ENCODE results near the gene C6orf136. TPM values are rescaled to one million over a fixed set of nuclear protein-coding genes. Genes with fewer than 3 reads are reported as not detected.

Gene C6orf136
- total and polyA plus RNA-seq, 9 donors, result 5.8 to 16.5 (median 12.4) TPM

- Histone ChIP-seq H3K9me3 (replicated peaks; ENCODE audit: control insufficient read depth, low read depth, low read length) (no peaks in the 10 kb centered on the region), H3K4me3 (ENCODE audit: low read length) (peak overlapping the region; percentile 99), H3K4me1 (ENCODE audit: control insufficient read depth, insufficient read depth, low read length) (peaks cover 66% of the 10 kb centered on the region), H3K27me3 (ENCODE audit: control insufficient read depth, insufficient read depth, low read length) (no peaks in the 10 kb centered on the region), H3K27ac (ENCODE audit: low read length) (peak overlapping the region; percentile 90), H3K36me3 (ENCODE audit: control insufficient read depth, insufficient read depth, low read length) (peaks cover 65% of the 10 kb centered on the region)
- WGBS (ENCODE audit: insufficient coverage), result 52% methylated on average over 3 of the region's 4 CpGs
- DNase-seq, result no peak
Observed at GRCh38 chr6:30681766-30682142, 34.8 kb downstream of the C6orf136 start.

- peaks cover 66% of the 10 kb centered on the region for H3K4me1 ChIP-seq (ENCODE audit: control insufficient read depth, insufficient read depth, low read length)
- peak; percentile 87 for DNase-seq
Observed at GRCh38 chr6:30682143-30683117, 35.5 kb downstream of the C6orf136 start.

GRCh38 chr6:30683183-30683979 is 36.4 kb downstream of the C6orf136 start:
- Histone ChIP-seq H3K36me3 (ENCODE audit: control insufficient read depth, insufficient read depth, low read length) (peaks cover 56% of the 10 kb centered on the region), H3K4me1 (ENCODE audit: control insufficient read depth, insufficient read depth, low read length) (peaks cover 75% of the 10 kb centered on the region), H3K4me3 (ENCODE audit: low read length) (peak overlapping the region; percentile 99), H3K27me3 (ENCODE audit: control insufficient read depth, insufficient read depth, low read length) (no peaks in the 10 kb centered on the region), H3K27ac (ENCODE audit: low read length) (peak overlapping the region; percentile 90), H3K9me3 (replicated peaks; ENCODE audit: control insufficient read depth, low read depth, low read length) (no peaks in the 10 kb centered on the region)
- WGBS (ENCODE audit: insufficient coverage), result 0% methylated on average over 4 of the region's 7 CpGs
- peak; percentile 32 for DNase-seq

More at GRCh38 chr6:30682143-30683117, 35.5 kb downstream of the C6orf136 start:
- 10% methylated on average over 6 of the region's 11 CpGs for WGBS (ENCODE audit: insufficient coverage)
- H3K4me3 ChIP-seq (ENCODE audit: low read length), result peak overlapping the region; percentile 99
- H3K27ac ChIP-seq (ENCODE audit: low read length), result peak overlapping the region; percentile 90
- no peaks in the 10 kb centered on the region for H3K9me3 ChIP-seq (replicated peaks; ENCODE audit: control insufficient read depth, low read depth, low read length)
- H3K36me3 ChIP-seq (ENCODE audit: control insufficient read depth, insufficient read depth, low read length), result peaks cover 58% of the 10 kb centered on the region
- H3K27me3 ChIP-seq (ENCODE audit: control insufficient read depth, insufficient read depth, low read length), result no peaks in the 10 kb centered on the region

- H3K4me3 ChIP-seq (ENCODE audit: low read length), result peak overlapping the region; percentile 99
- H3K36me3 ChIP-seq (ENCODE audit: control insufficient read depth, insufficient read depth, low read length), result peaks cover 54% of the 10 kb centered on the region
- no peaks in the 10 kb centered on the region for H3K27me3 ChIP-seq (ENCODE audit: control insufficient read depth, insufficient read depth, low read length)
- peak; percentile 12 for DNase-seq
- no peaks in the 10 kb centered on the region for H3K9me3 ChIP-seq (replicated peaks; ENCODE audit: control insufficient read depth, low read depth, low read length)
- H3K4me1 ChIP-seq (ENCODE audit: control insufficient read depth, insufficient read depth, low read length), result peaks cover 80% of the 10 kb centered on the region
- peak overlapping the region; percentile 90 for H3K27ac ChIP-seq (ENCODE audit: low read length)
- 13% methylated on average over 1 of the region's 2 CpGs for WGBS (ENCODE audit: insufficient coverage)
Observed at GRCh38 chr6:30683980-30684338, 37.0 kb downstream of the C6orf136 start.

- H3K9me3 ChIP-seq (replicated peaks; ENCODE audit: control insufficient read depth, low read depth, low read length), result no peaks in the 10 kb centered on the region
- no peaks in the 10 kb centered on the region for H3K27me3 ChIP-seq (ENCODE audit: control insufficient read depth, insufficient read depth, low read length)
- DNase-seq, result peak; percentile 66
- peak overlapping the region; percentile 99 for H3K4me3 ChIP-seq (ENCODE audit: low read length)
- WGBS (ENCODE audit: insufficient coverage), result 25% methylated on average over 7 of the region's 21 CpGs
- peaks cover 80% of the 10 kb centered on the region for H3K4me1 ChIP-seq (ENCODE audit: control insufficient read depth, insufficient read depth, low read length)
- peaks cover 54% of the 10 kb centered on the region for H3K36me3 ChIP-seq (ENCODE audit: control insufficient read depth, insufficient read depth, low read length)
- H3K27ac ChIP-seq (ENCODE audit: low read length), result peak overlapping the region; percentile 99
Observed at GRCh38 chr6:30684386-30685156, 37.6 kb downstream of the C6orf136 start.

GRCh38 chr6:30685157-30686008 is 38.5 kb downstream of the C6orf136 start:
- Histone ChIP-seq H3K4me3 (ENCODE audit: low read length) (peak overlapping the region; percentile 99), H3K9me3 (replicated peaks; ENCODE audit: control insufficient read depth, low read depth, low read length) (no peaks in the 10 kb centered on the region), H3K4me1 (ENCODE audit: control insufficient read depth, insufficient read depth, low read length) (peaks cover 80% of the 10 kb centered on the region), H3K36me3 (ENCODE audit: control insufficient read depth, insufficient read depth, low read length) (peaks cover 49% of the 10 kb centered on the region), H3K27ac (ENCODE audit: low read length) (peak overlapping the region; percentile 99), H3K27me3 (ENCODE audit: control insufficient read depth, insufficient read depth, low read length) (no peaks in the 10 kb centered on the region)
- peak; percentile 26 for DNase-seq
- 29% methylated on average over 28 of the region's 29 CpGs for WGBS (ENCODE audit: insufficient coverage)

GRCh38 chr6:30686009-30686907 is 39.3 kb downstream of the C6orf136 start, which contains the start of gene PPP1R18:
TSS of gene PPP1R18 (minus strand) at chr6:30686645. CDS start at chr6:30686018, 627 bp downstream.
- under 1% methylated on average over 34 of the region's 41 CpGs for WGBS (ENCODE audit: insufficient coverage)
- Histone ChIP-seq H3K27me3 (ENCODE audit: control insufficient read depth, insufficient read depth, low read length) (no peaks in the 10 kb centered on the region), H3K36me3 (ENCODE audit: control insufficient read depth, insufficient read depth, low read length) (peaks cover 43% of the 10 kb centered on the region), H3K9me3 (replicated peaks; ENCODE audit: control insufficient read depth, low read depth, low read length) (no peaks in the 10 kb centered on the region), H3K4me3 (ENCODE audit: low read length) (peak within 1 kb of the TSS; percentile 99), H3K27ac (ENCODE audit: low read length) (peak within 1 kb of the TSS; percentile 99), H3K4me1 (ENCODE audit: control insufficient read depth, insufficient read depth, low read length) (peaks cover 76% of the 10 kb centered on the region)
- peak; percentile 91 for DNase-seq

- H3K27ac ChIP-seq (ENCODE audit: low read length), result peak overlapping the region; percentile 99
- H3K27me3 ChIP-seq (ENCODE audit: control insufficient read depth, insufficient read depth, low read length), result no peaks in the 10 kb centered on the region
- DNase-seq, result peak; percentile 99
- 0% methylated on average over 39 of the region's 52 CpGs for WGBS (ENCODE audit: insufficient coverage)
- peaks cover 76% of the 10 kb centered on the region for H3K4me1 ChIP-seq (ENCODE audit: control insufficient read depth, insufficient read depth, low read length)
- no peaks in the 10 kb centered on the region for H3K9me3 ChIP-seq (replicated peaks; ENCODE audit: control insufficient read depth, low read depth, low read length)
- peak overlapping the region; percentile 99 for H3K4me3 ChIP-seq (ENCODE audit: low read length)
- peaks cover 41% of the 10 kb centered on the region for H3K36me3 ChIP-seq (ENCODE audit: control insufficient read depth, insufficient read depth, low read length)
Observed at GRCh38 chr6:30686908-30687658, 40.1 kb downstream of the C6orf136 start.
